ENCODE data around the gene ADGRV1.

Gene ADGRV1

GRCh38 chr5:90558344-90559192 lies at the start of gene ADGRV1:
Gene ADGRV1 (plus strand): TSS chr5:90558797. CDS start chr5:90558896, 99 bp downstream.
- no peak for FAIRE-seq

- FAIRE-seq, result no peak
Observed at GRCh38 chr5:90510438-90510837, 48.2 kb upstream of the ADGRV1 start.

- FAIRE-seq, result no peak
Observed at GRCh38 chr5:90514520-90514919, 44.1 kb upstream of the ADGRV1 start.

GRCh38 chr5:90518661-90519060 lies 39.9 kb upstream of the ADGRV1 start:
- no peak for FAIRE-seq

DNA sequence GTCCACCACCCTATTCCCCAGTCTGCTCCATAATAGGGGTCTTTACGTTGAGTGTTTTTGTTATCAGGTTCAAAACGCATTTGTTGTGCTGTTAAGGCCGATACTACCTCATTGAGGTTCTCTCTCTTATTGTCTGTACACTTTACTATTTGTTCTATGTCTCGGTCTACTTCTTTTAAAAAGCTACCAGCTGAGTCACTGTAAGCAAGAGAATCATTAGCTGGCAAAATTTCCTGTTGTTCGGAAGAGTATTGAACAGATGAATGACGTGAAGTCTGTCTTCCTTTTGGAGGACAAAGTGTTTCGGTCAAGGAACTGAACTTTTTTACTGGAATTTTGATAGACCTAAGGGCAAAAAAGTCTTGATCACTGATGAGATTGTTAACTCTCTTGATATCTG lies 39.5 kb upstream of the ADGRV1 start:
- FAIRE-seq, result no peak

DNA sequence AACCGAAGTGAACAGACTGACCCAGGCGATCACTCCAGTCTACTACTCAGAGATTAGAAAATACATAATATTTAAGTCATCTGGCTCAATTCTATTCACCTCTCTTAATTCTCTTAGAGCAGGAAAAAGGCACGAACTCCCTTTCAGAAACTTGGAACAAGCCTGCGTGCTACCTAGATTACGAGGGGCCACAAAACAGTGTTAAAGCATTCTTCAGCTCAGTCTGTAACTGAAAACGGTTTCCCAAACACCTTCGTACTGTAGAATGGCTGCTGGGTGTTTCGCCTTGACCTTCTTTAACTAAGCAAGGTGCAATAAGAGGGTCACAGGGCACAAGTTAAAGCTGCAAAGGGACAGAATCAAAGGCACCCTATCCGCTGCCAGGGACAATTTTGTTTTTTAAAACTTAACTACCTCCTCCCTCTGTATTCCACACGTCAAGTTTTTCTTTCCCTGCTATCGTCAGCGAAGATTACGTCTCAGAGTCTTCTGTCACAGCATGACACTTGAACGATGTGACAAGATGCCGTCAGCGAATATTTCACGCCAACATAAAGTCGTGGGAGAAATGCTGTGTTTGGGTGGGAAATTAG lies 29.9 kb upstream of the ADGRV1 start:
- no peak for FAIRE-seq

- FAIRE-seq, result no peak
Observed at GRCh38 chr5:90529194-90529938, 29.2 kb upstream of the ADGRV1 start, which contains the start of gene LYSMD3. Gene LYSMD3 (minus strand): TSS chr5:90529584. CDS start chr5:90525289, 4,295 bp downstream.

DNA sequence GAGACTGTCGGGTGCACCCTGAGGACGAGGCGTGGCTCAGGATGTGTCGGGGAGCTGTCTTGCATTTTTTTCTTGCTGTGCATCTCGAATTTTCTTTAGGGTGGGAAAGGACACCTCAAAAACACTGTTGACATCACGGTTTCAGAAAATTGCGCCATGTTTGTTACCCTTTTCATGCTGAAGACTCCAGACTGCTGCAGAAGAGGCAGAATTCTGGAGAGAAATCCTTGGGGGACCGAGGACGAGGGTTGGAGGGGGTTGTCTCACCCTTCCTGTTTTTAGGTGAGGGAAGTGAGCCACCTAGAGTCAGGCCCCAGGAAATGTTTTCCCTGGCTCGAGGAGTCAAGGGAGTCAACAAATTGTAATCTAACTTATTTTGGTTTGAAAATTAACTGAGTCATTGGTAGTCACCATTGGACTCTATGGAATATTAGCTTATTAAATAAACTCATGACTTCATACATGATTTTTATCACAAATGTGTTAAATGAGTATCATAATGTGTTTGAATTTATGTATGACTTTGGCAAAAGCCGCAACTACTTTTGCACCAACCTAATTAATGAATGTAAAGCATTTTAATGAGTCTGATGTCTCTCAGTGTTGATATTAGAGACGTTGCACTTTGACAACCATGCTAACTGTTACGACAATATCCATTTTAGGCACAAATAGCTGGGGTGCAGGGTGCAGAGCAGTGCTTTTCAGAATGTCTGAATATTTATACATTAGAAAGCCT lies 28.5 kb upstream of the ADGRV1 start:
- FAIRE-seq, result no peak

DNA sequence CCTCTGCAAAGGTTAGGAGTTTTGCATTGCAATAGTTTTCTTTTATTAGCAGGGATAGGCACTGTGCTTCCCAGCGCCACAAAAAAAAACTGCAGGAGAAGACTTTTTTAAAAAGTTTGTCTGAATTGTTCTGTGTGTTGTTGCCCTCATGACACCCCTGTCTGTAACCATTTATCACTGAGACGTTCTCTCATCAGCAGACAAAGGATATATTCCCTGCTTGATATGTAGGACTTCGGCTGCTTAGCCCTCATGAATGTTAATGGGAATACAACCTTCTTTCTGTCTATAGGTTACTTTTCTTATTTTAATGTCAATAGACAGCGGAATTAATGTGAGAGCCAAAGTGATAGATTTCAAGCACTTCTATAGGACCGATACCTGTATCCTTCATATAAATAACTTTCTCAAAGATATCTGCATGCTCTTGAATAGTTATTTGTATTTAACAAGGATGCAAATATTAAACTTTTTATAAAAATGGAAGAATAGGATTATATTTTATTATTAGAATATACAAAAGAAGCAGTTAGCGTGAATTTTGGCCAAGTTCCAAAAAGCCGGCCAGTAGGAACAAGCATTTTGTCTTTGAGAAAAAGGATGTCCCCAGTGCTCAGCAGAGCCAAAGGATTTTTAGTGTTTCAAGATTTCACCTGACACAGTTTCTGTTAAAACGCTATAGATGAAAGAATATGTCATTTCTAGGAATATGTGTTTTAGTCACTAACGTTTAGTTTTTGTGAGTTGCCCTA lies 27.7 kb upstream of the ADGRV1 start:
- FAIRE-seq, result no peak

- no peak for FAIRE-seq
Observed at GRCh38 chr5:90533794-90534193, 24.8 kb upstream of the ADGRV1 start.

DNA sequence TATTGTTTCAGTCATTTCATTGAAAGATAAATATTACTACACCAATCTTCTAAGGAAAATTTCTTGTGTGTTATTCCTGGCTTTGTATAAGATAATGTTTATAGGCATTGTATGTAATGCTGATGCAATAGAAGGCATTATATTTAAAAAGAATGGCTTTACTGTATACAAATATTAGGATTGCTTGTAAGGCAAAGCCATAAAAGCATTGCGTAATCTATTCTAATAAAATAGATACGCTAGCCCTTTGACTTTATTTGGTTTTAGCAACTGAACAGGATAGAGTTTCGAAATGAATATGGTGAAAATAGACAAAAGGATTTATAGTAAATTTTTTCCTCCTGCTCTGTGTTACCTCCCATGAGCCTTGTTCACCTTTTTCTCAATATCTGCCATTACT lies 23.7 kb upstream of the ADGRV1 start:
- no peak for FAIRE-seq

- FAIRE-seq, result no peak
Observed at GRCh38 chr5:90542827-90543519, 15.6 kb upstream of the ADGRV1 start.

- FAIRE-seq, result no peak
Observed at GRCh38 chr5:90545511-90545910, 13.1 kb upstream of the ADGRV1 start.

DNA sequence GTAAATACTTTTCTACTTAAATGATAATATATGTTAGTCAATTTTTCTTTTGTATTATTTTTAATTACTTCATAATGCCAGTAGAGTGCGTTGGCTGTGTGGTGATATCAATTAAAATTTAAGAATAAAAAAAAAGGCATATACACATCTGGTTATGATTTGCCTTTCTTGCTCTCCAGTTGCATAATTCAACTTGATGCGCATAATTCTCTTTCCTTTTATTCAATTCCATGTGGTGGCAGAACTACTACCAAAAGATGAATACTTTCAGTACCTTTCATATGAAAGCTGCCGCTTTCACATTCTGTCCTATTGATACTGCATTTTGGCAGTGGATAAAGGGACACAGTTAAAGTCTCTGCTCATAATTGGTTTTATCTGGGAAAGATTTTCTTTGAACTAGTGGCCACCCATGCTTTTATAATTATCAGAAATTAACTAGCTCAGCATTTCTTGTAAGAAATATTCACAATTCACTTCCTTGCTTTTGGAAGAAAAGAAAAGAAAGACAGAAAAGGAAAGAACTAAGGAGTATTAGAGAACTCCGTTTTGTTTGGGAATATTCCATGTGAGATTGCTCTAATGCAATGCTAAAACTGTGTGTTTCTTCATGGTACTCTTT lies 12.3 kb upstream of the ADGRV1 start:
- no peak for FAIRE-seq

DNA sequence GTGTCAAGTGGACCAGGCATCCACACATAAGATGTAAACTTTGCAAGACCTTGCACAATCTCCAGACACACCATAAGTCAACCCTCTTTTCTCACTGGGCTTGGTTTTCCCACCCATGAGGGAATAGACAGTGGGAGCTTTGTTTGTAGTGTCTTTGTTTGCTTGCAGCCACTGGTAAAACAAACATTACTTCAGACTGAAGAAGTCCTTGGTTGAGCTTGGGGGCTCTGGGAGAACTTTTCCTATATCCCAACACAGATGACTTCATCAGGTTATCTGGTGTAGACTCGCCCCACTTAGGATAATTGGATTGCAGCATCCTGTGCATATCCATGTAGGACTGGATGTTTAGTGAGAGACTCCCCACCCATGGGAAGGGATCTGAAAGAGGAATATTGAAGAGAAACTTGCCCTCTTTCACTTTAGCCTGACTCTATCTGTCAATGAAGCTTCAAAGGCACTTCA lies 11.5 kb upstream of the ADGRV1 start:
- no peak for FAIRE-seq

DNA sequence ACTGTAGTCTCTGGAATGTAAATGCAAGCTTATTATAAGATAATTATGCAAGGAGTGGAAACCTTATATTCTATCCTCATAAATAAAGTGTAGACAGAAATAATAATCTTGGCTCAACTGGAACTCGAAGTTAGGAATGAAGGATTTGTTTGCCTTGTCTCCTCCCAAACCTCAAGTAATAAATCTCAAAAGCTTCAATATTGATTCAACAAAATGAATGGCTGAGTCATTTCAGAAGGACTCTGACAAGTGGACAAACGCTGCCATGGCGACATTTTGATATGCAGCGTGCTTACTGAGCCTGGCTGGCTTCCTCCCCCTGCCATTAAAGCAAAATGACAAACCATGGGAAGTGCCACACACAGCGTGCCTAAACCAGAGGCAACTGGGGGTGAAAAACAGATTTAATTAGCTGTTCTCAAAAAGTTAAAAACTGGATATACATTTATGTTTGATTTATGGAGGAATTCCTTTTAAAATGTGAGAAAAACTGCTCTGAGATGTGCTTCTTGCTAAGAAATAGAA lies 10.5 kb upstream of the ADGRV1 start:
- no peak for FAIRE-seq

- FAIRE-seq, result no peak
Observed at GRCh38 chr5:90549223-90549622, 9.4 kb upstream of the ADGRV1 start.

- no peak for FAIRE-seq
Observed at GRCh38 chr5:90549729-90550275, 8.8 kb upstream of the ADGRV1 start.

DNA sequence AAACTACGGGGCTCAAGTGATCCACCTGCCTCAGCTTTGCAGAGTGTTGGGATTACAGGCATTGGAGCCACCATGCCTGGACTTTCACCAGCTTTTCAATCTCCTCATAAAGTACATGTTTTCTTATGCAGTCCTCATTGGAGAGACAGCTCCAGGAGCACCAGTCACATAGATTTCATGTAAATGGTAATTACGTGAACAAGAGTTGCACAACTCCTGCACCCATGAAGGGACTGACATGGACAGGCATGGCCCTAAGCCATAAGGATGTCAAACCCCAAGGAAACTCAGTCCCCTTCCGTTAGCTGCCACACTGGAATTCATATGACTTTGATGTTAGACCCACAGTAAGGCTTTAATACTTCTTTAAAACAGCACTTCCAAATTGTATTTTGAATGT lies 7.6 kb upstream of the ADGRV1 start:
- FAIRE-seq, result no peak

- no peak for FAIRE-seq
Observed at GRCh38 chr5:90551376-90551775, 7.2 kb upstream of the ADGRV1 start.

All from endometrium (tissue), 2 donors.